ENCODE results near the gene FOXP1.

GRCh38 chr3:71057526-71057894, 526.0 kb downstream of the FOXP1 start:
- TF ChIP-seq CTCF (conservative IDR thresholded peaks at IDR 0.05 in 1 of 2, IDR thresholded peaks at IDR 0.05 in 1 of 2; ENCODE audit: extremely low read depth in 1 of 2, insufficient read depth in 1 of 2, low read depth in 1 of 2, low read length in 2 of 2) (no peak), EZH2 (IDR thresholded peaks at IDR 0.05; ENCODE audit: borderline replicate concordance, low read length) (no peak)

Data from mammary epithelial cell (primary cell).